HG03108 (cell line): ENCODE data around the gene CORO1C.
A peak's percentile ranks its signal among the peaks of the same experiment; 100 is the strongest.
"Not testable (repeated sequence)": the region's sequence is repeated elsewhere in the genome, so short reads cannot be mapped to it uniquely, and the experiment has no call there.

ENCODE experiments used
- ATAC-seq: cut with Tn5 transposase; IDR thresholded peaks from one replicate; pipeline ENCODE4 v1.9.1; 2021; ENCODE audit warnings: moderate library complexity; ENCODE audit not compliant: unreplicated experiment

CORO1C gene

GRCh38 chr12:108679106-108679681 is 52.1 kb downstream of the CORO1C start:
- no peak for ATAC-seq

GRCh38 chr12:108678104-108678730 is 53.1 kb downstream of the CORO1C start:
- ATAC-seq, result no peak

- no peak for ATAC-seq
These were observed 53.9 kb downstream of the CORO1C start for GRCh38 chr12:108677381-108677780.

GRCh38 chr12:108676707-108677106 is 54.6 kb downstream of the CORO1C start:
- no peak for ATAC-seq

GRCh38 chr12:108675792-108676191 is 55.5 kb downstream of the CORO1C start:
- no peak for ATAC-seq

GRCh38 chr12:108672054-108672453 is 59.3 kb downstream of the CORO1C start:
- no peak for ATAC-seq

- no peak for ATAC-seq
These were observed 60.2 kb downstream of the CORO1C start for GRCh38 chr12:108671110-108671509.

GRCh38 chr12:108670066-108670631 is 61.2 kb downstream of the CORO1C start:
- no peak for ATAC-seq

GRCh38 chr12:108668542-108668941 is 62.8 kb downstream of the CORO1C start:
- ATAC-seq, result no peak

- ATAC-seq, result no peak
These were observed 63.3 kb downstream of the CORO1C start for GRCh38 chr12:108668063-108668462.

- no peak for ATAC-seq
These were observed 64.0 kb downstream of the CORO1C start for GRCh38 chr12:108667349-108667748.

GRCh38 chr12:108666401-108666881 is 64.9 kb downstream of the CORO1C start:
- no peak for ATAC-seq

GRCh38 chr12:108665608-108666202 is 65.6 kb downstream of the CORO1C start:
- no peak for ATAC-seq

GRCh38 chr12:108664338-108665258 is 66.7 kb downstream of the CORO1C start:
- peak; percentile 71 for ATAC-seq

GRCh38 chr12:108663324-108664015 is 67.8 kb downstream of the CORO1C start:
- no peak for ATAC-seq

- not testable (repeated sequence) for ATAC-seq
These were observed 73.2 kb downstream of the CORO1C start for GRCh38 chr12:108658115-108658514.

GRCh38 chr12:108657130-108657745 is 74.1 kb downstream of the CORO1C start:
- no peak for ATAC-seq

- not testable (repeated sequence) for ATAC-seq
These were observed 75.1 kb downstream of the CORO1C start for GRCh38 chr12:108656247-108656646.

GRCh38 chr12:108655812-108656175 is 75.5 kb downstream of the CORO1C start:
- not testable (repeated sequence) for ATAC-seq

- not testable (repeated sequence) for ATAC-seq
These were observed 76.7 kb downstream of the CORO1C start for GRCh38 chr12:108654622-108655021.
